ENCODE results near the gene BCR.

BCR gene

DNA sequence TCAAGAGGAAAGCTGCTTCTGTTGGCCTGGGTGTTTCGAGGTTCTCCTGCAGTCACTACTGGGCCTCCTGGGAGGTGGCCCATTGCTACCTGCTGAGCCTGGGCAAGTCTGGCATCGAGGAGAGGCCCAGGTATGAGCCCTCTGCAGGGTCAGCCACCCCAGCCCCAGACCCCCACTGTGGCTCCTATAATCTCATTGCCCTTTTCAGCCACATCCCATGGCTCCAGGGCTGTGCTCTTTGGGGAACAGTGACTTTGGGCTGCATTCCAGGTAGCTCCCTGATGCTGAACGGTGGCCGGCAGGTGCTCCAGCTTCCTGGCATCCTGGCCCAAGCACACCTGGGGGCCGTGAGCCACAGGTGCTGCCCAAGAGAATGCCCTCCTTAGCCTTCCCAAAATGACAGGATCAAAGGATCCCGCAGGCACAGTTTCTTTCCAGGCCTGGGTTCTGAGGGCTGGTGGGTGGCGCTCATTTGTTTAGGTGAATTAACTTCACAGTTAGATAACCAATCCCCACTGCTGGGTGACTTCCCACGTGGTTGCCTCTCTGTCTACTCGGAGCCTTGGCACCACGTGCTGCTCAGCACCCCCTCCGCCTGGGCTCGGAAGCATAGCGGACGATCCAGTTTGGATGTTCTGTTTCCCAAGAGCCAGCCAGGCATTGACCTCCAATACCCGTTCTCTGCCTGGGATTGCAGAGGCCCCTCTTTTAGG is 97.4 kb downstream of the BCR start:
- no peak for DNase-seq

DNA sequence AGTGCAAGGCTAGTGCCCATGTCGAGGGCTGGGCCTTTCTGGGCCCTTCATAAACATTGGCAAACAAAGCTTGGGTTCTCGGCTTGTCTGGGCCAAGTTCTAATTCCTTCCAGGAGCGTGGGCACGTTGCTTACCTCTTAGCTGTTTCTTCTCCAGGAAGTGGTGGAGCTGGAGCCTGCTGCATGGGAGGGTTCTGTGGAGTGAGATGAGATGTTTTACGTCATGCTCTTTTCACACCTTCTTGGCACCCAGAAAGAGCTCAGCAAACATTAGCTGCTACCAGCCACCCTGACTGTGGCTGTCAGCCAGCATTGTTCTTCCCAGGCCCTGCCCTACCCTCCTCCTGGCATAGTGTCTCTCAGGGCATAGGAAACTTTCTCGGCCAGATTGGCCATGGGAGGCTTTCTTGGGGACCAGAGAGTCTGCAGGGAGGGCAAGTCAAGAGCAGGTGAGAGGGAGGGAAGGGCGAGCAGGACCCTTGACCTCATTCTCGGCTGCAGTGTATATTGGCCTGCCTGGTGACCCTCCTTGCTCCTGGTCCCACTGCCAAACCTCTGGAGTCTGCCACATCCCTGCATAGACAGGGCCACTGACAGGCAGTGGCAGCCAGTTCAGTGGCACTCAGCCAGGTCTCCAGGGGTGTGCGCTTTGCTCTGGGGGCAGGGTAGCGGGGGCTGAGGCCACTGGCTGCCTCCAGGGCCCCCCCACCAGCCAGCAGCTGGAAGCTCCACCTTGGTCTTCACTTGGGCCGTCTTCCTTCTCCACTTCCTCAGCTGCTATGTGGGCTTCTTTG is 98.8 kb downstream of the BCR start:
- no peak for DNase-seq

DNA sequence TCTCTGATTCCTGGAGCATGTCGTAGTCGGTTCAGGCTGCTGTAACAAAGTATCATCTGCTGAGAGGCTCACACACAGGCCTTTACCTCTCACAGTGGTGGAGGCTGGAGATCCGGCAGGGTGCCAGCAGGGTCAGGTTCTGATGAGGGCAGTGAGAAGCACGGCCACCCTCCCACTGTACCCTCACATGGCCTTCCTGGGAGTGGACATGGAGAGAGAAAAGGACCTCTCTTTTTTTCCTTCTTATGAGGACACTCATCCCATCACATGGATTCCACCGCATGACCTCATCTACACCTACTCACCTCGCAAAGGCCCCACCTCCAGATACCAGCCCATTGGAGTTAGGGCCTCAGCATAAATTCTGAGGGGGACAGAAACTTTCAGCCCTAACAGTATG is 99.5 kb downstream of the BCR start:
- DNase-seq, result no peak

DNA sequence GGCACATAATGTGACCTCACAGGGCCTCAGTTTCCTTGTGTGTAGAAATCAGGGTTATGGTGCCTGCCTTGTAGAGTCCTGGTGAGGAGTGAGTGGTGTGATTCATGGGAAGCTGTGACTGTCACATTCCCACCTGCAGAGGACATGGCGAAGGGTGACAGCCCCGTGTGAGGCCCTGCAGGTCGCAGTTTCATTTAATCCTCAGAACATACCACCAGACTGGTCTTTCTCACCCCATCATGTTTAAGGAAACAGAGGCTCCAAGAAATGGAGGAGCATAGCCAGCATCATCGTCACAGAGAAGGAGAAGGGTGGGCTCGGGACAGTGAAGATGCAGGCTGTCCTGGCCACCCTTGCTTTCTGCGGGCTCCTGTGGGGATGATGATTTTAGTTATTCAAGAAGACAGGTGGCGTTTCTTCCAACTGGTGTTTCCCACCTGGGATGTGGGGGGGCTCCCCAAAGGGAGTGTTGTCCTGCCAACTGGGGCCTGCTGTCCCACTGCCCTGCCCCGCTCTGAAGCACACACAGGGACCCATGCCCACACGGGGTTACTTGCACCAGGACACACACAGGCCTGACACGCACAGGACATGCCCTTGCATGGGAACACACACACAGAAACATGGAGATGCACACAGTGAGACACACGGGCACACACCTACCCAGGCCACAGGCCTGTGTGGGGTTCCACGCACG is 100.2 kb downstream of the BCR start:
- no peak for DNase-seq

DNA sequence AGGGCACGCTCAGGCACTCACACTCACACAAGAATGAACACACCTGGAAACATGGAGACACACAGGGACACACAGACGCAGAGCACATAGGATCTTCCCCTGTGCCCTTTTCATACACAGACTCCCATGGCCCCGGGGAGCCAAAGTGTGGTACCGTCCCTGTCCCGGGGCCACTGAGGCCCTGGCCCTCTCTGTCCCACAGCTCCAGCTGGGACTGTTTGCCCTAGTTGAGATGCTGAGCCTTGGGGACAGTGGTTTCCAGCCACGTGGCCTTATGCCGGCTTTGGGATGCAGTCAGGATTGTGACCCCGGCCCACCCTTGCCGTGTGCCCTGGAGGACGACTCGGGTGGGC is 100.7 kb downstream of the BCR start:
- no peak for DNase-seq

DNA sequence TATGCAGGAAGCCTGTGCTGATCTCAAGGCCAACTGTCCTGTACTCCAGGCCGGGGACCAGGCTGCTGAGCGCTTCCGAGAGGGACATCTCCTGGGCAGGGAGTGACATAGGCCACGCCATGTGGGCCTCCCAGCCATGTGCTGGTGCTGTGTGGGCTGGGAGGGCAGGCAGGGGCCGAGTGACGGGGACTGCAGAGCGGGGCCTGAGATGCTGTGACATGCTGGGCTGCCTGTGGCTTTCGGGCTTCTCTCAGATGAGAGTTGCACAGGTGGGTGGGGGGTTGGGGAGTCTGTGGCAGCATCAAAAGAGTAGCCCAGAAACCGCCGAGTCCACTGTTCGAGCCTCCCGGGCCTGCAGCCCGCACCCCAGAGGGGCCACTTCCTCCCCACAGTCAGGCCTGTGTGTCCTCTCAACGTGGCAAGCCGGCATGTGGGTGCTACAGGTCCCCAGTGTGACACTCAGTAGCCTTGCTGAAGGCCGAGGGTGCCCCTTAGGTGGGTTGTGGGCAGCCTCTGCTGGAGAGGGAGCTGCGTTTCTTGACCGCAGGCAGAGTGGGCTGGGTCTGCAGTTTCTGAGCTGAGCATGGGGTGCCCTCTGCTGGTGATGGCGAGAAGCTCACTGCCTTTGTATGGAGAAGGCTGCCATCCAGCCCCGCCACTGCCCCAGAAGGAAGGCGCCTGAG is 101.2 kb downstream of the BCR start:
- peak; percentile 53 for DNase-seq

DNA sequence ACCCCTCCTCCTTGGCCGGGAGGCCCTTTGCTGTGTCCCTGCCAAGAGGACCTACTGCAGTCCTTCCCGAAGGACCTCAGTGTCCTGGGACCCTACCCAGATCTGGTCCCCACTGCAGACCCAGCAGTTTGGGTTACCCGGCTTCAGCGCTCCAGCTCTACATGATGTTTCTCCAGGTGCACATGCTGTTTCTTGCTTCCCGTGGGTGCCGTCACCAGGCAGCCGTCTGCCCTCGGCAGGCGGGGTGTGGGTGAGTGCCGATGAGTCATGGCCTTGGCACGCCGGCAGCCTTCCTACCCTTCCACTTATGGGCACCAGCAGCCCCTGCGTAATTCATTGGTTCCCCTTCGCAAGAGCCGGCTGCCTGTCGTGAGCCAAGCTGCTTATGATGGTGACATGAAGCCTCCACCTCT is 101.8 kb downstream of the BCR start:
- DNase-seq, result peak; percentile 23

DNA sequence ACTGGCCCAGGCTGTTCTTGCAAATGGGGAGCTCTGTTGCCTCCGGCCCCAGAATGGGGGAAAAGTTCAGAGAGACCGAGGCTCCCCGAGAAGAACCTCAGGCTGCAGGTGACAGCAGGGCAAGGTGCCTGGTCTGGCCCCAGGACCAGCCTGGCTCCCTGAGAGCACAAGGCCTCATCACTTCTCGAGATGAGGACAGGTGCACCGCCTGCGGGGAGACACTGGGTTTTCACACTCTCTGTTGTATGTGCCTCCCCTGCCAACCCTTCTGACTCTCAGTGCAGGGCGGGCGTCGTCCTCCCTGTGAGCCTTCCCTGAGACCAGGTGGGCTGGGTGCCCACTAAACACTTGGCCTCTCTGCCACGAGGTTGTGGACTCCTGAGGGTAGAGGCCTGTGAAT is 102.2 kb downstream of the BCR start:
- no peak for DNase-seq

DNA sequence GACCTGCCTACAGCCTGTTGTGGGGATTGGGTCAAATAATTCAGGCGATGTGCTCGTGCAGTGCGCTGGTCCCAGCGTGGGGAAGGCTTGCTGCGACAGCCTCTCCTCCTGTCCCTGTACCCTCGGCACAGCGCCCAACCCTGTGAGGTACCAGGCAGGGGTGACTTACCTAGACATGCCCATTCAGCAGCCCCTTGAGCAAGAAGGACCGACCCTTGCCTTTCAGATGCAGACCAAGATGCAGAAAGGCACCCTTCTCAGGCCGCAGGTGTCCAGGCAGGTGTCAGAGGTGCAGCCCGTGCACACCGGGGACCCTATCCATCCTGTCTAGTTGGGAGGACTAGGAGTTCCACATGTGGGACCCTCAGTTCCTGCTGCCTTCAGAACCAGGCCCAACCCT is 102.7 kb downstream of the BCR start:
- no peak for DNase-seq

DNA sequence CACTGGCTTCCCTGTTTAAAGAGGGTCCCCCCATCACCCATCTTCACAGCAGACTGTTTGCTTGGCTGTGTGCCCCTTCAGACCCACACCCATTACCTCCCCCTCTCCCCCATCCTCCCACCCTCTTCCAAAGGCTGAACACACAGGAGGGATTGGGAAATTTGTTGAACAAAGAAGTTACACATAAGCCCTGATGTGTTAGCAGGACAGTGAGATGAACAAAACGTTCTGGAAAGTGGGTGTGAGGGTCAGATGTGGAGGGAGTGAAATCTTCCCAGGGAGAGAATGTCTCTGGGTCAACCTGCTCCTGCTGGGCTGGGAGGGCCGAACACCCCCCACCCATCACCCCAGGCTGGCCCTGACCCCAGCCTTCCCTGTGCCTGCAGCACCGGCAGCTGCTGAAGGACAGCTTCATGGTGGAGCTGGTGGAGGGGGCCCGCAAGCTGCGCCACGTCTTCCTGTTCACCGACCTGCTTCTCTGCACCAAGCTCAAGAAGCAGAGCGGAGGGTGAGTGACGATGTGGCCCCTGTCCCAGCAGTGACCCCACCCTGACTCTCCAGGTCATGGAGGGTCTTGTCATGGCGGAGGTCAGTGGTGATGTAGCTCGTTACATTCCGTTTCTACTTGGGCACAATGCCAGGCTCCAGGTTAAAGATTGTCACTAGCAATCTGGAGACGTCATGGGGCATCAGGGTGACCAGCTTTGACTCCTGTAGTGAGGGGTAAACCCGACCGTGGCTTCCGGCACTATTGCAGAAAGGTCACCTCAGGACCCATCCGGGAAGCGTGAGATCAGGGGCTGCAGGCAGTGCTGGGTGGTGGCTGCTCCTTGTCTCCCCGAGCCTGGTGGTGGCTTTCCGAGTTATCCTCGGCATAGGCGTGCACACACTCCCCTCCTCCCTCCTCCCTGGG is 103.5 kb downstream of the BCR start:
- DNase-seq, result no peak

DNA sequence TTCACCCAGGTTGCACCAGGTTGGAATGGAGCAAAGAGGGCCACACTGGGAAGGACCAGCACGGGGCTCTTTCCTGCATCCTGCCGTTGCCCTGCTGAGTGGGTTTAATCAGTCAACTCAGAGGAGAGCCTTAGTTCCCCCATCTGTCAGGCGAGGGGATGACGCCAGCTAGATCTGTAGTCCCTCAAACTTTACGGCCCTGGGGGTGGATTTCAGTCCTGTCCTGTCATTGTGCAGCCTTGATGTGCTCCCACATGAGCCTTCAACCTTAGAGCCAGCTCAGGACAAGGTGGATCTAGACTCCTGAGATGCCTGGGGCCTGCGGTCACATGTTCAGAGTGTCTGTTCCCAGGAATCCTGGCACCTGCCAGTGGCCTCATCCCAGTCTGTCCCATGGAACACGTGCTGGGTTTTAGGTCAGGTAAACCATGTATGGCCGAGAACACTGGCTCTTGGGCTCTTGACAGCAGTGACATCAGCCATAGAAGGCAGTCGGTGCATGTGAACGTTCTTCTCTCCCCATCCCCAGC is 104.3 kb downstream of the BCR start:
- no peak for DNase-seq

DNA sequence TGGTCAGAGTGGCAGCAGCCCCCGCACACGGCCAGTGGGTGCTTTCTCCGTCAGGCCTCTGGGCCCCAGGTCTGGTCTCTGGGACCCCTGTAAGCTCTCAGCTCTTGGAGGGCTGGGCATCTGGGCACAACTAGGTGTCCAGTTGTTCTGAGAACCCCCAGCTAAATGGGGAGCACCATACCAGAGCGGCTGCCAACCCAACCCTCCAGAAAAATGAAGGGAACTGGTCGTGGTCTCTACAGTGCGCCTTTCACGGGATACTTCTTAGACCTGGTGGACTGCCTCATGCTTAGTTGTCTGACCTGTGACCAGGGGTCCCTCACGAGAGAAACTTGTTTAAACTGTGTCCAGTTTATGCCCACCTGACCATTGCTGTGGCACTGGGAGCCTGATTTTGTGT is 104.9 kb downstream of the BCR start:
- no peak for DNase-seq

DNA sequence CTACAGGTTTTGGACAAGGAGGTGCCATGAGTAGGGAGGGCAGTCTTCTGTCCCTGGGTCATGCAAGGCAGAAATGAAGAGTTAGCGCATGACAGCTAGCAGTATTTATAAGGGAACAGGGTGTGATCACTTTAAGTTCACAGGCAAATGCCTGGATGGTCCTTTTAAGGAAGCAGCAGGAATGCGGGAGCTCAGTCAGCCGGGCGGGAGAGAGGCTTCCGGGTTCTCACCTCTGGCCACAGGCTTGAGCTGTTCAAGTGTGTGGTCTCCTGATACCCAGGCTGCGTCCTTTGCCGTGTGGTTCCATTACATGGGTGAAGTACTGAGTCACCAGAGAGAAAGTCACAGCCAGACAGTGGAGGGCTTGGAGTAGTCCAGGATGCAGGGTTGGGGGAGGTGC is 105.4 kb downstream of the BCR start:
- no peak for DNase-seq

DNA sequence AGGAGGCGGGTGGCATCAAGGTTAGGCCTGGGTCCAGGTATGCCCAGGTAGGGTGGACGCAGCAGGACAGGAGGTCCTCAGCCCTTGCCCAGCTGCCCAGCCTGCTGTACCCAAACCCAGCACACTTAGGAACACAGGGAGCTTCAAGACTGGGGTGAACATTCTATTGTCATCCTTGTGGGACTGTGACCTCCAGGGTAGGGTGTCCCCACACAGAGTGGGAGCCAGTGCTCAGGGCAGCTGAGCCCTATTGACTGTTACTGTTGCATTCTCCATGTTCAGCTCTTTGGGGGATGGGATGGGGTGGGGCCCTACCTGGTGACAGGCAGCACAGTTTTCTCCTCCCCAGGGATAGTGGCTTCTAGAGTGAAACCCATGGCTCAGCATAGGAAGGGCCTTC is 106.0 kb downstream of the BCR start:
- no peak for DNase-seq

DNA sequence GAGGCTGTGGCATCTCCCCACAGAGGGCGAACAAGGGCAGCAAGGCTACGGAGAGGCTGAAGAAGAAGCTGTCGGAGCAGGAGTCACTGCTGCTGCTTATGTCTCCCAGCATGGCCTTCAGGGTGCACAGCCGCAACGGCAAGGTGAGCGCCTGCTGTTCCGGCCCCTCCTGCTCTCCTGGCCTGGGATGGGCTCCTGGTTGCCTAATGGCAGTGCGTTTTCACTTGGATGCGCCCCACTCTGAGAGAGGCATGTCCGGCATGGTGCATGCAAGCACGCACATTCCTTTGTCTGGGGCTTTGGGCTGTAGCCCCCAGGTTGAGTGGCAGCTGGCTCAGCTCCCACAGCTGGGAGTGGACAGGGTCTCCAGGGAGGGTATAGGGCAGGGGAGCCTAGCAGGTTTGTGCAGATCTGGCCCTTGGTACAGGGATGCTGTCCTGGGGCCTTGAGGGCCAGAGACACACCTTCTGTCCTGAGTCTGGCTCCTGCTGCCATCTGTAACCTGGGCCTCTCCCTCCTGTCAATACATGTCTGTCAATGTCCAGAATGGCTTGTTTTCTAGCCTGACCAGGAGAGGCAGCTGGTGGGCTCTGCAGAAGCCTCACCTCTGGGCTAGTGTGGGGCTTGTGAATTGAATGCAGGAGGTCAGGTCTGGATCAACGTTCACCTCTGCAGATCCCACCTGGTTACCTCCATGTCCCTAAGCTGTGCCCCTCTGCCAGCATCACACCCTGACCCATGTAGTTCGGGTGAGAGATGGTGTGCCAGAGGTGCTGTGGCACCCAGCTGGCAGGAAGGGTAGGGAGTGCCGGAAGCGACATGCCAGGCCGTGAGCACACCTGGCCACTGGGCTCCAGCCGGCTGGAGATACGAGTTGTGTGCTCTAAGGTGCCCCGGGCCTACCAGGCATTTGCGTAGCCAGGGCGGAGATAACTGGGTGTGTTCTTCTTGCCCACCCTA is 107.1 kb downstream of the BCR start:
- DNase-seq, result no peak

DNA sequence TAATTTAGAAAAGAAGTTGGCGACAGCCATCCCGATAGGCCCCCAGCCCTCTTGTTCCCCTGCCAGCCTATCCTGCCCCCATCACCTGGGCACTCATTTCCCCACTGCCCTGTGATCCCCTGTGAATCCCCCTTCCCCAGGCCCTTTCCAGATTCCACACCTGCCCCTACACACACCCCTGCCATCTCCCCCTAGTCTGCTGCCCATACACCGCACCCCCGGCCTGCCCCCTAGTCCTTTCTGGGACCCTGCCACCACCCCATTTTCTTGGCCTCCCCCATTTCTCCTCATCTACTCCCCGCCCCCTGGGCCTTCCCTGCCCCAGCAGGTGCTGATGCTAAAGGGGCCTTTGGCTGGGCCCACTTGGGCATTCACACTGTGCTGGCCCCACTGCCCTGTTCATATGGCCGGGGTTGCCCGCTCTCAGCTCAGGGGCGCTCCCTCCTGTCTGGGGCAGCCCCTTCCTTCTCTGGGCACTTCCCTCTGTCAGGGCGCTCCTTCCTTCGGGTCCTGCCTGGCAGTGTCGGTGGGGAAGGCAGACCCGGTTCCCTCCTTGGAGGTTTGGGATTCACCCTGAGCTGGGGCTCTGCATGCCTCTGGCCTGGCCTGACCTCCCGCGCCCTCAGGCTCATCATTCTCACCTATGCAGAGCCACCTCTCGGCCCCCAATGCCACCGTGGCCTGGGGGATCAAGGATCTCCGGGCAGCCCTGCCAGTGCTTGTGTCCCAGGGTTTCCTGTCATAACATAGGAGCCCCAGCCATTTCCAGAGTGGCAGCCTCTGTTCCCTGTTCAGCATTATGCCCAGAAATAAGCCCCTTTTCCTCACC is 108.2 kb downstream of the BCR start:
- DNase-seq, result no peak

DNA sequence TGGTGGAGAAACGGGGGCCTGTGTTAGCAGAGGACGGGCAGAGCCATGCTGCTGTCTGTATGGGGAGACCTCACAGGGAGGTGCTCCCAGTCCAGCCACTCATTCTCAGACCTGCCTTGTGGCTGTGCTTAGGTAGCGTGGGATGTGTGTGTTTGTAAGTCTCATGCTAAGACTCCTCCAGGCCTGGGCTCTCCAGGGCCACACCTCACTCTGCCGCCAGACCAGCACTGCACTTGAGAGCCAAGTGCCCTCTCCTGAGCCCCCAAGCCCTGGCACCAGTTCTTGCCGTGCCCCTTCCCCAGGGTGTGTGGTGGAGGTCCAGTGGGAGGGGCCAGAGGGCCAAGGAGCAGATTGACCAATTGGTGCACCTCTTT is 108.8 kb downstream of the BCR start:
- no peak for DNase-seq

DNA sequence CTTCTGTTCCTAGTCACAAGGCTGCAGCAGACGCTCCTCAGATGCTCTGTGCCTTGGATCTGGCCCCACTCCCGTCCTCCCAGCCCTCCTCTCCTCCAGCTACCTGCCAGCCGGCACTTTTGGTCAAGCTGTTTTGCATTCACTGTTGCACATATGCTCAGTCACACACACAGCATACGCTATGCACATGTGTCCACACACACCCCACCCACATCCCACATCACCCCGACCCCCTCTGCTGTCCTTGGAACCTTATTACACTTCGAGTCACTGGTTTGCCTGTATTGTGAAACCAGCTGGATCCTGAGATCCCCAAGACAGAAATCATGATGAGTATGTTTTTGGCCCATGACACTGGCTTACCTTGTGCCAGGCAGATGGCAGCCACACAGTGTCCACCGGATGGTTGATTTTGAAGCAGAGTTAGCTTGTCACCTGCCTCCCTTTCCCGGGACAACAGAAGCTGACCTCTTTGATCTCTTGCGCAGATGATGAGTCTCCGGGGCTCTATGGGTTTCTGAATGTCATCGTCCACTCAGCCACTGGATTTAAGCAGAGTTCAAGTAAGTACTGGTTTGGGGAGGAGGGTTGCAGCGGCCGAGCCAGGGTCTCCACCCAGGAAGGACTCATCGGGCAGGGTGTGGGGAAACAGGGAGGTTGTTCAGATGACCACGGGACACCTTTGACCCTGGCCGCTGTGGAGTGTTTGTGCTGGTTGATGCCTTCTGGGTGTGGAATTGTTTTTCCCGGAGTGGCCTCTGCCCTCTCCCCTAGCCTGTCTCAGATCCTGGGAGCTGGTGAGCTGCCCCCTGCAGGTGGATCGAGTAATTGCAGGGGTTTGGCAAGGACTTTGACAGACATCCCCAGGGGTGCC is 109.8 kb downstream of the BCR start:
- DNase-seq, result peak; percentile 32

All from NCI-H1694 (cell line).